ENCODE data around the gene MYO1A.

The MYO1A gene

DNA sequence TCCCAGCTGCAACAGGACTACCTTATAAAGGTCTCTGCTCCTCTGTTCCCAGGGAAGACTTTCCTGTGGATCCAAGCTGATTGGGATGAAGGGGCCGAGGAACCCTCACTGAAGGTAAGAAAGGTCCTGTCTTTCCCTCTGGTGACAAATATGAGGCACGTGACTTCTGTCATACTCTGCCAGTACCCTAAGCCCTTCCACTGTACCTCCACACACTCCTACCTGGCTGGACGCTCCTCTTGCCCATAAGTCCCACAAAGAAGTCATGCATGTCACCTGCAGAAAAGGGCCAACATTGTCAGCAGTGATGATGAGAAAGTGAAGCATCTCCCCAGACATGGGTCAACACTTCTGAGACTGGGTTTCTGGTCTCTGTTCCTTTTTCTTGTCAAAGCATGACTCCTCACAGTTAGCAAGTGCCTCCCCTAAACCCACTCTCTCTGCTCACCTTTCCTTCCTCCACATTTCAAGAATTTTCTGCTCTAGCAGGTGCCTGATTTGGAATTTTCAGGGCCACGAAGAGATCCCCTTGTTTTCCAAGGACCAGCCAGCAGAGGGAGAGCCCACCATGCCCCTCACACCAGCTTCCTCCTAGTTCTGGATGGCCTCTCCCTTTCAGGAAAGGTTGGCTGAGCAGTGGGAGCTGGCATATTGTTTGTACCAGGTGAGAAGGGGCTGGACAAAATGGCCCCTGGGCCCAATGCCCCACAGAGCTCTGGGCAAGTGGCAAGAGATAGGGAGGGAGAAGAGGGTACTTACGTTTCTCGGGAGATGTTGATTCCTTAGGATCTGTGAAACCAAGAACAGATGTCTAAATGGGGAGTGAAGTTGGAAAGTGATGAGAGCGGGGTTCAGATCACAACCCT lies 37.1 kb downstream of the MYO1A start:
- DNase-seq (ENCODE audit: low spot score) = no peak

DNA sequence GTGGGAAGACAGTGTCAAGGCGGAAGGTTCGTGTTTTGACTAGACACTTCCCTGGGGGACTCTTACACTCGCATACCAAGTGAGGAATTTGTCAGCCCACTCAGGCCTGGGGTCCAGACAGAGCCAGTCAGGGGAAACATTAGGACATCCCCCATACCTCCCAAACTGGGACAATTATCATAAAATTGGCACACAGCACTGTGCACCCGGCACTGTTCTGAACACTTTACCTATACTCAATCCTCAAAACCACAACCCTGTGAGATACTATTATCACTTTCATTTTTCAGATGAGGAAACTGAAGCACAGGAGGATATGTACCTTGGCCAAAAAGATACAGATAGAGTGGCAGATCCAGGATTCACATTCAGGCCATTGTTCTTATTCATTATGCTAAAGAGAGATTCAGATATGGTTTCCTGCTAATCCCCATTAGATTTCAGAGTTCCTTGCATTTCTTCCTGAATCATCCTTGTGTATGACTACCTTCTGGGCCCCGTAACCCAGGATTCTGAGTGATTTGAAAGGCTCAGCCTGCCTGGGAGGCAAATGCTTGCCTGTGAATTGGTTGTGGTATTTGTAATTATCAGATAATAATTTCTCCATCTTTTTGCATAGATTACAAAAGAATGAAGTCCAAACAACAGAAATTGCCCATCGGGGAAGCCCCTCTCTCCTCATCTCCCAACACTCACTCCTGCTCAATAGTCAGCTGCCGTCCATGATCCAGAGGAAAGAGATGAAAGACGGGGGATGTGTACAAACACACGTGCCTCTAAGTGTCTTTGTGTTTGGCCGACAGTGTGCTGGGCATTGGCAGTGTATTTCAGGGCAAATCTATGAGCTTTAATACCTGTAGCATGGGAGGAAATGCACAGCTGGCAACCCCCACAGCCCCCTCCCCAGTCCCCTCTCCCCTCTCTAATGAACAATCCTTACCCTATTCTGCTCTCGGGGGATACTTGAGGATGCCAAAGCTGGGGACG lies 38.2 kb downstream of the MYO1A start:
- DNase-seq (ENCODE audit: low spot score) = no peak

DNA sequence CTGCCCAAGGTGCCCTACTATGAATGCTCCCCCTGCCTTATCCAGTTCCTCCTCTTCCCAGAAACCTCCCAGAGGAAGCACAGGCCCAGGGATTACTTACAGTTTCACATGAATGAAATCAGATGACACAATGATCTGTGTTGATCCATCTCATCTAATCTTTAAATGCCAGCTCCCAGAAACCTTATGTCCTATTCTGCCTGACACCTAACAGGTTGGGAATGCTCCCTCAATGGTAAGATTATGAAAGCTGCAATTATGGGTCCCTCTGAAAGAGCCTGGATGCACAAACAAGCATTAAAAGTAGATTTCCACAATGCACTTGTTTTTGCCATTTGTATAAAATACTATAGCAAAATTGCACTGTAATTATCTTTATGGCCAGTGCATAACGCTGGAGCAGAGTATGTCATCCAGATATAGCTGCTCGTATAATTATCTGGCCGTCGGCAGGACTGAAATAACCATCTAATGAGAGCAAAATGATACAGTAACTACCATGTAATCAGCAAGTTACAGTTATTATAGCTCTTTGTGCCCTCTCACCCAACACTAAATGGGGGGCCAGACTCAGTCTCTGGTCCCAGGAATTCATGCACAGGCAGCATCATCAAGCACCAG lies 39.2 kb downstream of the MYO1A start:
- DNase-seq (ENCODE audit: low spot score) = no peak

DNA sequence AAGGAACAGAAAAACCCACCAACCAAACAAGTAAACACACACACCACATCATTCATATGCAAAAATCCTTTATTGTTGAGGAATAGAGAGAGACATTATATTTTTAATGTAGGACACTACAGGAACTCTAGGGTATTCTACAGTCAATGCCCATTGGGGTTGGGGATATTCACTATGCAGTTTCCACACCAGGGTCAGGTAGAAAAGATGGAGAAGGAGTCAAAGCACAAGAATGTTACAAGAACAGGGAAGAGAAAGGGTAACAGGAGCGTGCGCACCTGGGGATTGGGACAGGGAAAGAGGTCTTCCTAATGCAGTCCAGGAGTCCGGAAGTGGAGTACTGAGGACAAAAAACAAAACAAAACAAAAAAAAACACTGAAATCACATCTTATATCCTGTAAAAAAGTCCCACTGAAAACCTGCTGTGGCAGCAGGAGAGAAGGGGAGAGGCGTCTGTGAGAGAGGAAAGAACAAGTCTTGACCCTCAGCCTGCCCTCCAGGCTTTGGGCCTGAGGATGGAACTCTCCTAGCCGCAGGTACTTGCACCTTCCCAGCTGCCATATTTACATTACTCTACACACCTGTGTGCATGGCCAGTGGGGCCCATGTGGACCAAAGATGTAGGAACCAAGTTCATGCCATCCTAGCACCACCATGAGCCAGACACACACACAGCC lies 39.8 kb downstream of the MYO1A start:
- DNase-seq (ENCODE audit: low spot score) = no peak

DNA sequence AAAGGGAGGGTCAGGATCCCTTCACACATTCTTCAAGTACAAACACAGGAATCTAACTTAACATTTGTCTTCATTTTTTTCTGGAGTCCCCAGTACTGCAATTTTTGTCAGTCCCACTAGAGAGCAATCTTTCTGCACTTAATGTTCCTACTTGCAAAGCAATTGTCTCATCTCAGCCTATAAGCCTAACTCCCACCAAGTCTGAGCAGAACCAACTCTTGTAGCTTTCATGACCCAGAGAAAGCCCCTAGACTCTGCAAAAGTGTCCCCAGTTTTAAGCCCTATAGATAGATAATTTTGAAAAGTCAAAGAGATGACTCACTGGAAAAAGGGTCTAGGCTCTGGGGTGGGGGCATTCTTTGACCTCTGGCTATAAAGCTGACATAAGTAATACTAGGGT lies 41.8 kb downstream of the MYO1A start:
- DNase-seq (ENCODE audit: low spot score) = peak; percentile 72

DNA sequence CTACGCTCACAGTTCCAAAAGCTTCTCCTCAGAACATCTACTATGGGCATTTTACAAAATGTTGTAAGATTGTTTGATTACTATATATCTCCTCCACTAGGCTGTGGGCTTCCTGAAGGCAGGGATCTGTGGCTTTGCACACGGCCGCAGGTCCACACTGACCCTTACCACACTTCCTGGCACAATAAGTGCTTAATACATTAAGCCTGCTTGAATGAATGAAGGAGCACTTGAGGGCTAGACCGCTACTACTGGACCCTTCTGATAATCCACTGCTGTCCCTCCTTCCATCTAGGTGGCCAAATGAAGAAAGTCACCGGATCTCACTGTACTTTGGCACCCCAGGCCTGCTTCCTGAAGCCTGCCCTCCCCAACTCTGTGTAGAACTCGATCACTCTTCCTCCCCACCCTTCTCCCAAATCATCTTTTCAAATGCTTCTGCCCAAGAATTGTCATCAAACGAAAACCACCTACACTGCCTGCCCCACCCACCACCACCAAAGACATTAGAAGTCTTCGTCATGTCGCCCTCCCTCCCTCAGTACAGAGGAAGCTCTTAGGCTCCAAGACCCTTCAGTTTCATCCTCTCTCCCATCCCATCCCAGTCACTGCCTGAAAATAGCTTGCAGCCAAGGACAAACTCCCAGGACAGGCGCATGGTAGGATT lies 43.0 kb downstream of the MYO1A start:
- DNase-seq (ENCODE audit: low spot score) = no peak

DNA sequence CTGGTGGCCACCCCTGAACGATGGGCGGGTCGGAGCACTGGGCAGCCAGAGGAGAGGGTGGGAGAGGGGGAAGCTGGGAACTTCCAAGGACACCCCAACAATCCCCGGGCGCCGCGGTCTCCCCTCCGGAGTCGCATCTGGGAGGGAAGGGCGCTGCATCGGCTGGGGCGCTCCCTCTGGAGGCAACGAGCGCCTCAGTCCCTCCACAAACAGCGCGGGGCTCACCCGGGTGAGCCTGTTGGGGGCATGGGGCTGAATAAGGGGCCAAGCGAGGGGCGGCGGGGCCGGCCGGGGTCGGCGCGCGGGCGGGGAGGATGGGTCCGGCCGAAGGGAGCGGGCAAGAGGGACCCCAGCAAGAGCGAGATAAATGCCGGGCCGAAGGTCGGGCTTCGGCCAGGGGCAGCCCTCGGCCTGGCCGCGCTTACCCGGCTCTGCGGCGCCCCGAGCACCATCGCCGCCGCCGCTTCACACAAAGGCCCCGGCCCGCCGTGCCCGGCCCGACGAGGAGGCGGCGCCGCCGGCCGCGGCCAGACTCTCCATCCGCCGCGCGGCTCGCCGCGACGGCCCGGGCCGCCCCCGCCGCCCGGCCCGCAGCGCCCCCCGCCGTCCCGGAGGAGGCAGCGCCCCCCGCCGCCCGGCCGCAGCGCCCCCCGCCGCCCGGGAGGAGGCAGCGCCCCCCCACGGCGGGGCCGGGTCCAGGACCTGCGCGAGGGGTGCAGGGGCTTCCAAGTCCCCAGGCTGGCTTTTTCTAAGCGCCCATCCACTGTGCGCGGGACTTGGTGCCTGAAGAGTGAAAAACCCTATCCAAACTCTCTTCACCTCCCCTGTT lies 43.7 kb downstream of the MYO1A start, which contains the start of gene ZBTB39:
Gene ZBTB39, minus strand, starts transcription at position 567 of the 829 bp plus-strand sequence. CDS start 1,629 bp downstream, outside the sequence.
- peak; percentile 89 for DNase-seq (ENCODE audit: low spot score)

DNA sequence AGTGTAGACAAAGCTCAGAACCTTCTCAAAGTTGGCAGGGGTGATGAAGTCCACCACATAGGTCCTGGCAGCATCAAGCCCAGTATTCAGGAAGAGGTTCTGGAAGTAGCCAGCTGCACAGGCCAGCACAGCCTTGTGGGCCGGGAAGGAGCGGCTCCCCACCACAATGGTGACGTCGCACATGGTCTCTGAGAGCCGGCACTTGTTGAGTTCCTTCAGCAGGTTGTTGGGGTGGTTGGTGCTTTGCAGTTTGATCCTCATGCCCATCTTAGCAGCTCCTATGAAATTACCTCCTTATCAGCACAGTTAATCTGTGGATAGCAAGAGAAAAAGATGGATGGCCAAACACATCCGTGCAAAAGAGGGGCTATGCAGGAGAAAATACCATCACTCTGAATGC lies 45.3 kb downstream of the MYO1A start:
- DNase-seq (ENCODE audit: low spot score) = no peak

DNA sequence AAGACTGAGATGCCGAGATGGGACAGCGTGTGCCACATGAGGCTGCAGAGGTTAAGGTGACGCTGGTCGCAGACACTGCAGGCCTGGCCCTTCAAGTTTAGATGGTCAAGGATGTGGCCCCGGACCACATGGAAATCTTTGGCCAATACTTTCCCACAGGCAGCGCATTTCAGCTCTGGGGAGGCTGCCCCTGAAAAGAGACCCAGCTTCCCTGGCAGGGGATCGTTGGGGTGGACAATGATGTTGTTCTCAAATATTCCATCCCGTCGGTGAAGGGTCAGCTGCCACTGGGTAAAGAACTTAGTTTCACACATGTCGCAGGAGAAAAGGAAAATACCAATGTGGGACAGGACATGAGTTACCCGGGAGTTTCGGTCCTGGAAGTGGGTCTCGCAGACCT lies 46.5 kb downstream of the MYO1A start:
- DNase-seq (ENCODE audit: low spot score) = no peak

DNA sequence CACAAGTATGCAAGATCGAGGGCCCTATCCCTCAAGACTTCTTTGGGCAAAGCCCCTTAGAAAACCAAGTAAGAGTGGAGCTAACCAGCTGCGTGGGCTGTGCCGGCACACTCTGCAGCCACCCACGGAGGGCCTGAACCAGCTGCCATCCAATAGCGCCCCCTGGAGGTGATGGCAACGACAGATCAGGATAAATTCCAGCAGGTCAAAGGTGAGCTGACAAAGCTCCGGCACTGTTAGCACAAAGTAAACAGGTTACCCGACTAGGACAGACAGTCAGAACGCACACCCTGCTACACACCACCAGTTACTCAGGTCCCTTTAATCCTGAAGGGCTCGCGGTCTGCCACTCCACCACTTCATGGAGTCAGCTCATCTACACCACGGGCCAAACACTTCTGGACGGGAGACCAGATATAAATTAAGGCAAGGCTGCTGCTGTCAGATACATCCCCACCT lies 48.5 kb downstream of the MYO1A start:
- peak; percentile 96 for DNase-seq (ENCODE audit: low spot score)

DNA sequence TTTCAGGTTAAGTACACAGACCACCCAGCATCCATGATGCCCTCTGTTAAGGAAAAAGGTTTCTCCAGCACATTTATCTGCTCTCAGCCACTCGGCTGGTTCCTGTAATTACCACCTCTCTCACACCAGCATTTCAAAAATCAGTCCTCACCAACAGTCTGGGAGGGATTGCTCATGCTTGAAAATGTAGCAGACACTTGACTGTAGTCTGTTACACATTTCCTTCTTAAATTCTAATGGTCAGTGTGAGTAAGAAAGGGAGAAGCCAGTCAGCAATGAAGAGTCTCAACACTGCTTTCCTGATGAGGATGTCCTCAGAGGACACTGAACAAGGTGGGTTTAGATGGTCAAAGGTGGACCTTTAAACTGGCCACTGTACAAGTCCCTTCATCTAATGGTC lies 49.5 kb downstream of the MYO1A start:
- DNase-seq (ENCODE audit: low spot score) = no peak

DNA sequence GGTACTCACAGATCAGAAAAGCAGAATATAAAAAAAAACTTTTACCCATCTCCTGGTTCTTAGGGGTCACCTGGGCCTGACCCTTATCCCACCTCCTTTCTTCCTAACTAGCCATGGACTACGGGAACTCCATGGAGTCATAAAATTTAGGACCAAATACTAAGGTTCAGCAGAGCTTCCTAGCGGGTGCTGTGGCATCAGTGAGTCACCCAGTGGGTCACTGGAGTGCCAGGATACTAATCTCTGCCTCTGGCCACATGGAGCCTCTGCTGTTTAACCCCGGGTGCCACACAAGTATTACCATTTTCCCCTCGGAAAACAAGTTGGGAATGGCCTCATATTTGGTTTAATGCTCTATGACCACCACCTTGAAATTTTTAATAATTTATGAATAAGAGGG lies 50.5 kb downstream of the MYO1A start:
- DNase-seq (ENCODE audit: low spot score) = no peak

DNA sequence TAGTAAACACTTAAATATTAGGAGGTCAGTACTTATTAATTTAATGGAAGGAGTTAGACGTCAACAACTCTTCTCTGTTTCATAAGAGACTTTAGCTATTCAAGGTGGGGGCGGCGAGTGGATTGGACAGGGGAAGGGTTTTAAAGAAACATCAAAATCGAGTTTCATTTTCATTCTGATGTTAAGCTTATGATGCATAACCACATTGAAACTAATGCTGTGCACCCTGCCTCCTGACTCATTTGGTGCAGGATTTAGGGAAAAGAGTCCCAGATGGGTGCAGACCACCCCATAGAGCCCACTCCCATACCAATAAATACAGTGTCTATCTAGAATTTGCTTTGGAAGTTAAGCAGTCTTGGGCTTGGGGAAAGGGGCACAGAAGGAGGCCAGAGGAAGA lies 50.9 kb downstream of the MYO1A start:
- DNase-seq (ENCODE audit: low spot score) = no peak

DNA sequence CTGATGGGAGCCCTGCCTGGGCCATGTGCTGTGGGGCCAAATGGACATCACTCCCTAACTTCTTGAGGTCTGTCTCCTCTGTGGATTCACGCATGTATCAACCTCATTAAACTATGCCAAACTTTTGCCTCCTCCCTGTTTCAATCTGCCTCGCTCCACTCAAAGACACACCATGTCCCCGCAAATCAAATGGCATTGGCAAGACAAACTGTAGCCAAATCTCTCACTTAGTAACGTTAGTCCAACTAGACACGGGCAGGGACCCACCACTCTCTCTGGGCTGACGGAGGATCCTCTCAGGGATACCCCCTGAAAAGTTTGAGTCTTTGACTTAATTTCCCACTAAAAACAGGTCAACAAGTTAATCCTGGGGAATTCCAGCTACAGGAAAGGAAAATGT lies 51.6 kb downstream of the MYO1A start:
- DNase-seq (ENCODE audit: low spot score) = no peak

DNA sequence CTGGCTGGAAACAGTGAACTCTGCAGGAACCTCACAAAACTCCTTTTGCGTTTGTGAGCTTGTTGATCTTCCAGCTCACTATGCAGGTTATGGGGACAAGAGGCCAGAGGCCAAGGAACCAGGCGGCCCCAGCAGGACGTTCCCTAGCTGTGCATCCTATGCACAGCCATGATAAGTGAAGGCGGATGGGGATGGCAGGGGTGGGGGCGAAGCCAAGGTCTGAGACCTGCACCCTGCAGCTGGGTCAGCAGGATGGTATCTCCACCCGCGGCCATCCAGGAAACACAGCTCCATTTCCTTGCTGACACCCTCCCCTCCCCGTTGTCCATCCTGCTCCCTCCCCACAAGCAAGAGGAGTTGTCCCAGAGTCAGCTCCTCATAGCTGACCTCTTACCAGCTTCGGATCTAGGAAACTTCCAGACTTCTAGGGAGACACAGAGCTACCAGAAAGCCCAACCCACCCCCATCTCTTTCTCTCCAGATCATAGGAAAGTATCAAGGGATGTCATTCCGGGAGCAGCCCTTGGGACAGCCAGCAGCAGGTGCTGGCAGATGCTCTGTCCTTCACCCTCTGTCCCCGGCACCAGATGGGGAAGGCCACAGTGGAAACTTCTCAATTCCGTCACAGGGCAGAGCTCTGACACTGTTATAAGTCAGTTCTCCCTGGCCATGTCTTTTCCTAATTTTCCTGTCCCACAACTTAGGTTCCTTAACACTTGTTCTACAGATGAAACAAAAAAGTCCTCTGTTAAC lies 53.0 kb downstream of the MYO1A start:
- no peak for DNase-seq (ENCODE audit: low spot score)

DNA sequence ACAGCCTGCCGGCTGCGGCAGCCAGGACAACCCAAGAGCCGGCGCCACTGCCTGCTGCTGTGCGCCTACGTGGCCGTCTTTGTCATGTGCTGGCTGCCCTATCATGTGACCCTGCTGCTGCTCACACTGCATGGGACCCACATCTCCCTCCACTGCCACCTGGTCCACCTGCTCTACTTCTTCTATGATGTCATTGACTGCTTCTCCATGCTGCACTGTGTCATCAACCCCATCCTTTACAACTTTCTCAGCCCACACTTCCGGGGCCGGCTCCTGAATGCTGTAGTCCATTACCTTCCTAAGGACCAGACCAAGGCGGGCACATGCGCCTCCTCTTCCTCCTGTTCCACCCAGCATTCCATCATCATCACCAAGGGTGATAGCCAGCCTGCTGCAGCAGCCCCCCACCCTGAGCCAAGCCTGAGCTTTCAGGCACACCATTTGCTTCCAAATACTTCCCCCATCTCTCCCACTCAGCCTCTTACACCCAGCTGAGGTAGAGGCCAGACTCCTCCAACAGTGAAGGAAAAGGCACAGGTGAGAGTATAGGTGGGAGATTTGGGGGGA lies 53.9 kb downstream of the MYO1A start:
- DNase-seq (ENCODE audit: low spot score) = no peak

DNA sequence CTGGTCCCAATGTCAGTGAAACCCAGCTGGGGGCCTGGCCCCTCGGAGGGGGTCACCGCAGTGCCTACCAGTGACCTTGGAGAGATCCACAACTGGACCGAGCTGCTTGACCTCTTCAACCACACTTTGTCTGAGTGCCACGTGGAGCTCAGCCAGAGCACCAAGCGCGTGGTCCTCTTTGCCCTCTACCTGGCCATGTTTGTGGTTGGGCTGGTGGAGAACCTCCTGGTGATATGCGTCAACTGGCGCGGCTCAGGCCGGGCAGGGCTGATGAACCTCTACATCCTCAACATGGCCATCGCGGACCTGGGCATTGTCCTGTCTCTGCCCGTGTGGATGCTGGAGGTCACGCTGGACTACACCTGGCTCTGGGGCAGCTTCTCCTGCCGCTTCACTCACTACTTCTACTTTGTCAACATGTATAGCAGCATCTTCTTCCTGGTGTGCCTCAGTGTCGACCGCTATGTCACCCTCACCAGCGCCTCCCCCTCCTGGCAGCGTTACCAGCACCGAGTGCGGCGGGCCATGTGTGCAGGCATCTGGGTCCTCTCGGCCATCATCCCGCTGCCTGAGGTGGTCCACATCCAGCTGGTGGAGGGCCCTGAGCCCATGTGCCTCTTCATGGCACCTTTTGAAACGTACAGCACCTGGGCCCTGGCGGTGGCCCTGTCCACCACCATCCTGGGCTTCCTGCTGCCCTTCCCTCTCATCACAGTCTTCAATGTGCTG lies 54.6 kb downstream of the MYO1A start:
- no peak for DNase-seq (ENCODE audit: low spot score)

DNA sequence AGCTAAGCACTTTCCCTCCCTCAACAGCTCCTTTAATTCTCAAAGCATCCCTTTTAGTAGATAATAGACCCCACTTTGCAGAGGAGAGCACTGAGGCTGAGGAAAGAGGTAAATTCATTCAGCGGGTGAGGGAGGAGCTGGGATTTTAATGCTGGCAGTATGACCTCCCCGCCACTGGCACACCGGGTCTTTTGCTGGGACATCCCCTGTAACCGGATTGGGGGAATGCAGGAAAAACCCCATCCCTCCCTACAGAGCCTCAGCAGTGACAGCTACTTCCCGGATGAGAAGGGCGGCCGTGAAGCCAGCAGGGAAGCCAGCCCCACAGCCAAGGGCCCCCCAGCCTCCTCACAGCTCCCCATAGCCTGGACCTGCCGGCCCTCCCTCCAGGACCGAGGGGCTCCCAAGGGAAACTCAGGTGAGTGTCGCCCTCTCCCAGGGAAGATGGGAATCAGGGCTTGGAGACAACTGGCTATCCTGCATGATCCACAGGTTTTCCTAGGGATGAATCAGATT lies 55.6 kb downstream of the MYO1A start:
- no peak for DNase-seq (ENCODE audit: low spot score)

All from HuH-7 (cell line).